CD4-positive, alpha-beta T cell treated with Interleukin-12 subunit alpha and Interleukin-12 subunit beta, for 1 hour (primary cell): Measurements from ENCODE around the gene FER1L5.
A peak's percentile ranks its signal among the peaks of the same experiment; 100 is the strongest.

Source experiments
- DNase-seq: peaks from one replicate; pipeline ENCODE4 v3.0.0-alpha.2; 2020

Gene FER1L5

DNA sequence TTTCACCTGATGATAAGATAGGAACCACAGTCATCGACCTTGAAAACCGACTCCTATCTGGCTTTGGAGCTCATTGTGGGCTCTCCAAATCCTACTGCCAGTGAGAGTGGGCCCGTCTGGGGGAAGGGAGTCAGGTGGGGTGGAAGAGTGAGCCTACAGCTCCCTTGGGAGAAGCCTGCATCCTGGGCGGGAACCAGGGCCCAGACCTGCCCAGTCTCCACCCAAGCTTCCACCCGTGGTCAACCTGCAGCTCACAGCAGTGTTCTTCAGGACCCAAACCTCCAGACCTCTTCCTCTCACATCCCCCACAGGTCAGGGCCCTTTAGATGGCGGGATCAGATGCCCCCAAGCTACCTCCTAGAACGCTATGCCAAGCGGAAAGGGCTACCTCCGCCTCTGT lies 57.1 kb downstream of the FER1L5 start:
- no peak for DNase-seq

DNA sequence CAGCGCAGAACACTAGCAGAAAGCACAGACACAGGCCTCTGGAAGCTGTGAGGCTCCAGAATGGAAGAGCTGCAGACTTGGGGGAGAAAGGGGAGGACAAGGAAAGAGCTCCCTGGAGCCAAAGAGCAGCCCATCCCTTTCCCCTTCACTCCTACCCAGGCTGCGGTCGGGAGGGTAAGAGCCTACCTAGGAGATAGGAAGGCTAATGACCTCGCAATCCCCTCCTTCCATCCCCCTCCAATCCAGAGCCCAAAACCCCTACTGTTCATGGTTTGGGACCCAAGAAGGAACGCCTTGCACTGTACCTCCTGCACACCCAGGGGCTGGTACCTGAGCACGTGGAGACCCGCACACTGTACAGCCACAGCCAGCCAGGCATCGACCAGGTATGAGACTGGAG lies 57.5 kb downstream of the FER1L5 start:
- DNase-seq: no peak

DNA sequence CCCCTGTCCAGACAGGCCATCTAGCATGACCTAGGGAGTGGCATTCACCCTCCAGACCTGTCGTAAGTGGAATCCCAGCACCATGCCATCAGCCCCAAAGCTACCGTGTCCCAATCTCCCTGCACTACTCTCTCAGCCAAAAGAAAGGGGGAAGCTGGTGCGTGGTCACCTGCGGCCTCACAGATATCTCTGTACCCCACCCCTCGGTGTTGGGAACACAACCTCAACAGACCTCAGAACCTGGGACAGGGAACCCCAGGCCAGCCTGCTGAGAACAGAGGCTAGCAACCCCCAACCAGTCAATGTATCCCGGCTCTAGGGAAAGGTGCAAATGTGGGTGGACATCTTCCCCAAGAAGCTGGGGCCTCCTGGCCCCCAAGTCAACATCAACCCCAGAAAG lies 59.1 kb downstream of the FER1L5 start:
- no peak for DNase-seq

DNA sequence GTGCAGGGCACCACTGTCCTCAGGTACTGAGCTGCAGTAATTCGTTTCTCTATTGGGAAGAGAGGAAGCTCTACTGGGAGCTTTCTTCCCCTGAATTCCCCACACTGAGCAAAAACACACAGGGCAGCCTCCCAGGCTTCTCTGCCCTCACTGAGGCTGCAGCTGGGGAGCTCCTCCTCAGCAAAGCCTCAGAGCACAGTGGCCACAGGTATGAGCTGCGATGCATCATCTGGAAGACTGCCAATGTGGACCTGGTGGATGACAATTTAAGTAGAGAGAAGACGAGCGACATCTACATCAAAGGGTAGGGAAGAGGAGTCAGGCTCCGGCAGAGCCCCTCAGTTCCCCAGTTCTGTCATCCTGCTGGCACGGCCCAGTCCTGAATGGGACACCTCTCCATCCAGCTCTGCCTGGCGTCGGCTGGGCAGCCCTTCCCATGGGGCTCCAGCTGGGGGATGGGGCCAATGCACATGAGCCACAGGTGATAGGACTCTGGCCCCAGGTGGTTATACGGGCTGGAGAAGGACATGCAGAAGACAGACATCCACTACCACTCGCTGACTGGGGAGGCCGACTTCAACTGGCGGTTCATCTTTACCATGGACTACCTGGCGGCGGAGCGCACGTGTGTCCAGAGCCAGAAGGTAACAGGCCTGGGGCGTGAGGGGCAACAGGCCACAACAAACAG lies 59.7 kb downstream of the FER1L5 start:
- DNase-seq: no peak

DNA sequence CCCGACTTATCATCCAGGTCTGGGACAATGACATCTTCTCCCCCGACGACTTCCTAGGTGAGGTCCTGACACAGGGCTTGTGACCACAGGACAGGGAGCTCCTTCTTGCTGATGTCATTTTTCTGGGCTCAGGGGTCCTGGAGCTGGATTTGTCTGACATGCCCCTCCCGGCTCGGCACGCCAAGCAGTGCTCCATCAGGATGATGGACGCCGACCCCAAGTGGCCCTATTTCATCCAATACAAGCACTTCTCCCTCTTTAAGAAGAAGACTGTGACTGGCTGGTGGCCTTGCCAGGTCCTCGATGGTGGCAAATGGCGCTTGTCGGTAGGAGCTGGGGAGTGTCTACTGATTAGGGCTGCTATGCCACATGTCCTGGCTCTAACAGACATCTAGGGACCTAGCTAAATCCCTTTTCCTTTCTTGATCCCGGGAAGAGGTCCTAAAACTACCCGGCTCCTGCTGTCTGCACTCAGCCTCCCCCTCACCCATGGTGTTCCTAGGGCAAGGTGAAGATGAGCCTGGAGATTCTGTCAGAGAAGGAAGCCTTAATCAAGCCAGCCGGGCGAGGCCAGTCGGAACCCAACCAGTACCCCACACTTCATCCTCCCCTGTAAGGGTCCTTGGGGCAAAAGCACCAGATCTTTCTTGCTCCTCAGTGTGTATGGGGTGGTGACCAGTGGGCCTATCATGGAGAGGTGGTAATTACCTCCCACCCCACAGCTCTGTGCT lies 60.6 kb downstream of the FER1L5 start:
- no peak for DNase-seq

DNA sequence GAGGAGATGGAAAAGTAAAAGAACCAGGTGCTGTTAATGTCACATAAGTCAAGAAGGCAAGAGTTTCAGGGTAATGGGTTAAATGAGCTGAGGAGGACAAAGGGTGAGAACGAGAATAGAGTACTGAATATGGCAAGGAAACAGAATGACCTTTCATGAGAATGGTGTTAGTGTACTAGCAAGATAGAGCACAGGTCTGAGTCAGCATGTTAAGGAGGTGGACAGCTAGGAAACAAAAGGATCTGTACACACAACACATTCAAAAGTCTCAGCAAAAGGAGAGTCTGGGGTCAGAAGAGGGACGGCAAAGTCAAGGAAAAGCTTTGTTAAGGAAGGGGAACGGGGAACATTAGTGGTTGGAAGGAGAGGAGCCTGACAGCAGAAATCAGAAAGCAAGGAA lies 68.4 kb downstream of the FER1L5 start:
- no peak for DNase-seq

DNA sequence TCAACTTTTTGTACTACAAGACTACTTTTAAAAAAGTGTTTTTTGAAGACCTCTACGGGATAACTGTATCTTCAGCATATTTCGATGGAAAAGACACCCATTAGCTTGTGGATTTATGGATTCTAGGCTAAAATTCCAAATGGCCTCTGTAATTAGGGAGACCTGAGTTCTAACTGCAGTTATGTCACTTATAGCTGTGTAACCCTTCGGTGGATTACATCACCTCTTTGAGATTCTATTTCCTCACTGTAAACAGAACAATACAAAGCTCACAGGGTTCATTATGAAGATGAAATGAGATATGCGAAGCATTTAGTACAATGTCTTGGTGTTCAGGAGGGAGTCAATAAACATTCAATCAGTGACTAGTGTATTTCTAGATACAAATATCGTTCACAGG lies 73.1 kb downstream of the FER1L5 start:
- no peak for DNase-seq

DNA sequence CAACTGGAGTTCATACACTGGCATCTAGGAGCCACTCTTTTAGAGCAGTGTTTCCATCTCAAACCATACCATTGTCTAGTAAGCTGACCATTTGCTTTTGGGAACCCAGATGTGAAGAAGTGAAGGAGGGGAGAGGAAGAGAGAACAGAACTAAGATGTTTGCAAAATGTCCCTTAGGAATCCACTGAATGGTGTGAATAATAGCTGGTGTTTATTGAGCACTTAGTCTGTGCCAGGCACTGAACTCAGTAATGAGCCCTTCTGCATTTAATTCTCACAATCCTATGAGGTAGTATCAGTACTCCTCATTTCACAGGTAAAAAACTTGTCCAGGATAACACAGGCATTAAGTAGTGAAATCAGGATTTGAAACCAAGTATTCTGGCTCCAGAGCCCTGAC lies 73.8 kb downstream of the FER1L5 start:
- DNase-seq: no peak

DNA sequence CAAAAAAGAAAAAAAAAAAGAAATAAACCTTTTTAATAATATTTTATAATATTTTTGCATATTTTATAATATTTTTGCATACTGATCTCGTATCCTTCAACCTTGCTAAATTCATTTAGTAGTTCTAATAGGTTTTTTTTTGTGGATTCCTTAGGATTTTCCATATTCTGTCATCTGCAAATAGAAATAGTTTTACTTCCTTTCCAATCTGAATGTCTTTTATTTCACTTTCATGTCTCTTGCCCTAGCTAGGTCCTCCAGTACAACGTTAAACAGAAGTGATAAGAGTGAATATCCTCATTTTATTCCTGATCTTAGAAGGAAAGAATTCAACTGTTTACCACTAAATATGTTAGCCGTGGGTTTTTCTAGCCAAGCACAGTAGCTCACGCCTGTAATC lies 83.6 kb downstream of the FER1L5 start:
- no peak for DNase-seq

DNA sequence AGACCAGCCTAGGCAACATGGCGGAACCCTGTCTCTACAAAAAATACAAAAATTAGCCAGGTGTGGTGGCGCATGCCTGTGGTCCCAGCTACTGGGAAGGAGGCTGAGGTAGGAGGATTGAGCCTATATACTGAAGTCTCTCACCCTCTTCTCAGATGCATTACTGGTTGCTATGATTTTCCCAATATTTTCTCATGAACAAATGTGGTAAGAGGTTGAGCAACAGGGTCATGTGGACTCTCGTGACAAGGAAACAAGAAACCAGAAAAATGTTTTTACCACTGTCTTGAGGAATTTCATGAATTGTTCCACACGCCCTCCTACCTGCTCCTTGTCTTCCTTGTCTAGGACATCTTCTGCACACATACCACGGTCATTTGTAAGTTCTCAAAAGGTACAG lies 84.9 kb downstream of the FER1L5 start:
- no peak for DNase-seq

DNA sequence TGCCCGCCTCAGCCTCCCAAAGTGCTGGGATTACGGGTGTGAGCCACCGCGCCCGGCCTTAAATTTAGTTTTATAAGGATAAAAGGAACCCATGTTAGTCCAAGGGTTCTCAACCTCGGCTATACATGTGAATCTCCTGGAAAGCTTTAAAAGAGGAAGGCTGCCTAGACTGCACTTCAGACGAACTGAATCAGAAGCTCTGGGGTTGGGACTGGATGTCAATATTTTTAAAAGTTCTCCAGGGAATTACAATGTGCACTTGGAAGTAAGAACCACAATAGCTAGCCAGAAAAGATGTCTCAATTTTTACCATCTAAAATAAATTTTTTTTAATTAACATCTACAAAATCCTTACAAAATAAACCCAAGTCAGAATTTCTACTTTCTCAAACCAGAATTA lies 87.2 kb downstream of the FER1L5 start:
- DNase-seq: no peak

DNA sequence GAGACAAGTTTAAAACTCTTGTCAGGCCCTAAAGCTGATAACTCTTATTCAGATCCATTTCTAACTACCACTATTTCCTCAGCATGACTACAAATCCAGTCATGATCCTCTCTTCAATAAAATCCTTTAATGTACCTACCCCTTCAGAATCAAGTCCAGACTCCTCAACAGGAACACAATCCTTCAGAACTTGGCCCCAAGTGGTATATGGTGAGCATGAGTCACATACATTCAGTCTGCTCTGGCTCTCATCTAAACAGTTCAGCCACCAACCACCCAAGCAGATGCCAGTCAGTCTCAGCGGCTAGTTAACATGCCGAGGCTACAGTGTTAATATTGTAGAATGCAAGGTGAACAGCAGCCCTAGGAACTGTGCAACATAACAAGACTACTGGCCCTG lies 87.6 kb downstream of the FER1L5 start:
- no peak for DNase-seq

DNA sequence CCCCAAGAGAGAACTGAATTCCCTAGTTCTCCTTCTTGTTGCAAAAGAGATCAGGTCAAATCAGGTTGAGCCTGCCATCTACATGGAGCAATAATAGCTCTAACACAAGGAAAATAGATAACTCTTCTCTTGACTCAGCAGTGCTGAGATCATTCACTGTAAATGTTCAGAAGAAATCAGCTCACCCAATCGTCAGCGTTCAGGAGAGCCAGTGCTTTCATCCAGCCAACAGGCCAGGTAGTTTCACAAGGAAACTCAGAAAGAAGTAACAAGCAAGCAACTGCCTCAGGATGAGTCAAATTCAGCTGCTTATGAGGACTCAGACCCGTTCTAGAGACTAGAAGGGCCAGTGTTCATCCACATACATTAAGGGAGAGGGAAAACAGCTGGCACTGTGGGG lies 91.4 kb downstream of the FER1L5 start:
- DNase-seq: no peak

DNA sequence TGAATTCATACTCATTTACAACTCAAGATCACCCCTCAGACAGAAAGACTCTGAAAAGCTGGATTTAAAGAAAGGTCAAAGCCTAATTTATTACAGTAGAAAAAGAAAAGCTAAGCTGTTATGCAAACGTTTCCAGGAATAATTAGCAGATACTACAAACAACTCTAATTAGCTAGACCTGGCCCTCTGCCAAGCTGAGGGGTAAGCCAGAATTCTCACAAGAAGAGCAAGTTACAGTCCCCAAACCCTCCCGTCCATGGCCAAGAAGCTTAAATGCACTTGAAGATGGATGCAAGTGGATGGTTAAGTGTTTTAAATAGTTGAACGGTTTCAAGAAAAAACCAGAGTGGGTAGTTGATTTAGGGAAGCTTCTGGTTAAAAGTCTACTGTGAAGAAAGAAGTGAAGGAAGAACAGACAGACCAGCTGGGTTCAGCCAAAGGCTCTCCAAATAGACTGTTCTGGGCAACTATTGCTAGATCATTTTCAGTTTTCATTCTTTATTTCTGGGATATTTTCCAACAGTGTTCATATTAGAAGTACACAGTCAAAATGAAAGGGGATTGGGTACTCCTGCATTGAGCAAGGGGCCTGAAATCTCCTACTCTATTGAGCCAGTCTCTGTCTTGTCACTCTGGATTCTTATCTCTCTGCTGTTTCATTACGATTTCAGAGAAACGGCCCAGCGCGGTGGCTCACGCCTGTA lies 92.5 kb downstream of the FER1L5 start:
- DNase-seq: no peak

DNA sequence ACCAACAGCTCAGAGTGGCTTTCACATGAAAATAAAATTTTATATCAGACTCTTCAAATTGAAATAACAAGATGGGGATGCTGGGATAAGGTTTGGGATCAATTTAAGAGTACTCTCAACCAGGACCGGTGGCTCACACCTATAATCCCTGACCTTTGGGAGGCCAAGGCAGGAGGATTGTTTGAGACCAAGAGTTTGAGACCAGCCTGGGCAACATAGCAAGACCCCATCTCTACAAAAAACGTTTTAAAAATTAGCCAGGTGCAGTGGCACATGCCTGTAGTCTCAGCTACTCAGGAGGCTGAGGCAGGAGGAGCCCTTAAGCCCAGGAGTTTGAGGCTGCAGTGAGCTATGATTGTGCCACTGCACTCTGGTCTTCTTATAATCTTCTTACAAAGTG lies 94.7 kb downstream of the FER1L5 start:
- DNase-seq: no peak

DNA sequence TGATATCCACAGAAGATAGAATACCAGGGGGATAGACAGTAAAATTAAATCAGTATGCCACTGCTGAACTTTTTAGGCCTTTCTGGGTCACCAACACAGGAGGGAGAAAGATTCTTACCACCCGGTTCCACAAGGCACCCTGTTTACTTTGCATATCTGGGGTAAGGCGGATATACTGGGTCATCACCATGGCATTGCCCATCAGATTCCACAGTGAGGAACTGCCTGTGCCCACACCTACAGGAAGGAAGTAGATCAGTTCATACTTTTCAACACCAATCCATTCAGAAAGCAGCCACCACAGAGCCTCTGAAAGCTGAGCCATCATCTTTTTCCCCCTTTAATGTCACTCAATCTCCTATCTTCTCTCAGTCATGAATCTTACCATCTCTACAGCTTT lies 95.3 kb downstream of the FER1L5 start:
- peak; percentile 45 for DNase-seq

DNA sequence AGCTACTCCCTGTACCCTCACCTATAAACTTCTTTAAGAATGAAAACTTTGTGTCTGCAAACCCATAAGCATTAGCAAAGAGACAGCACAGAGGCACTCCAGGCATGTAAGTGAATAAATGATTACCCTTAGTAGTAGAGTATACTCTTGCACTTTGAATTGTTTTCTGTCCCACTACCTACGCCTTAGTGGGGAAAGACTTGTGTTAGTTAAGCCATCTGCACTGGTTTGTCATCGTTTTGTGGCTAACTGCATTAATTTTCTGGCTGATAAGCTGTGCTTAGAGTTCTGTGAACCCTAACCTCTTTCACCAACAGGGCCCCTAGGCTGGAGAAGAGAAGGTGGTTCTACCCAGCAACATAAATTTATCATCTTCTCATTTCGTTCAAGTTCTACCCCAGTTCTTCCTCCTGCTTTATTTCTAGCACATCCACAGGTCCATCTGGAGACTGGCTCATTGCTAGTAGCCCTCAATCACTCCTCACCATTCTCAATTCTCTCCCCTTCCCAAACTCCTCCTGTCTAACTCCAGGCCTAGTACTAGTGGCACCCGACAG lies 96.6 kb downstream of the FER1L5 start:
- no peak for DNase-seq

DNA sequence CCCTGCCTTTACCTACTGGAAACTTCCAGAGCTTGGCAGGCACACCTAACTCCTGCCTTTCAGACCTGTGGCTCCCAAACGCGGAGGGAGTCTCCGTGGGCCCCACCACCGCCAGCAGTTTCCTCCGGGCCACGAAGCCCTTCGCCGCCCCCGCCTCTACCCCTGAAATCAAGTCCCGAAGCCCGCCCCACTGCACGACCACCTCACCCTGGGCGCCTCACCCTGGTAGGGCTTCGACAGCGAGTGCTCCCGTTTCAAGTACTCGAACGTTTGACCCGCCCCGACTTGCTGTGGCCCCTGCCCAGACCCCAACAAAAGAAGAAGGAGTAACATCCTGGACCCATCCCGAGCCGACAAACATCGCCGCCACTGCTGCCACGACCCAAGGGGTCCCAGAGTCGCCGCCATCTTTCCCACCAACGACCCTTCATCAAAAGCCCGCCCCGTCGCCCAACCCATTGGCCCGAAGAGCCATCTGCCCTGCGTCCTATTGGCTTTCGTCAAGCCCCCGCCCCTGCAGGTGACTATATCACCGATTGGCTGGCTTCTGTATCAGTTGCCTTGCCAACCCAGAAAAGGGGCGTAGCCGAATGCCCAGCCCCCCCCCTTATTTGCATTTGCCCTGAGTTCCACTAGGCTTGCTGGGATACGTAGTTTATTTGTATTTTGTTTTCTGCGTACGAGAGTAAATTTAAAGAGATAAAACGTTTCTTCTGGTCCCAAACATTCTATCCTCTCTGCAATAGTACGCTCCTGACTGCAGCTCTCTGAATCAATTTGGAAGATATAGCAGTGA lies 97.3 kb downstream of the FER1L5 start, which contains the start of gene LMAN2L:
Gene LMAN2L (minus strand): TSS at position 432 of the 796 bp plus-strand sequence. CDS start 24 bp downstream, at position 408.
- DNase-seq: peak; percentile 97

DNA sequence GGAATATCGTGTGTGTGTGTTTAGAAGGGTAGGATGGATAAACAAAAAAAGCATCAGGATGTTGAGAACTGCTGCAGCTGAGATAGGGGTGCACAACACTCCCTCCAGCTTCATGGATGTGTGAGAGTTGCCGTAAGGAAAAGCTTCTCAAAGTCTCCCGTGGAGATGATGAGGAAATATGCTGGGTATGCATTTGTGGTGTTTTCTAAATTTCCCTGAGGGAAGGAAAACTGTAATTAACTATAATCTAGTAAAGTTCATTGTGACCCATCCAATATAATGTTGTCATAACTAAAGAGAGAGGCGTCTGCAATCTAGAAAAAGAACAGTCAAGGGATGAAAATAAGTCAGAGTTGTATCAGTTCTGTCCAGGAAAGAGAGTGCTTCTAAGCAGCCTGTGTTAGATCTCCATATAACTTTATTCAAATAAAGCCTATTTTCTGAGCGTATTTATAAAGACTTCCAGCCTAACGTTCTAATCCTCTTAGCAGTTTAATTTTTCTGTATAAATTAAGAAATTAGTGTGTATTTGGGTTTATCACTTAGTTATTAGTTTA lies 104.6 kb downstream of the FER1L5 start:
- DNase-seq: no peak

DNA sequence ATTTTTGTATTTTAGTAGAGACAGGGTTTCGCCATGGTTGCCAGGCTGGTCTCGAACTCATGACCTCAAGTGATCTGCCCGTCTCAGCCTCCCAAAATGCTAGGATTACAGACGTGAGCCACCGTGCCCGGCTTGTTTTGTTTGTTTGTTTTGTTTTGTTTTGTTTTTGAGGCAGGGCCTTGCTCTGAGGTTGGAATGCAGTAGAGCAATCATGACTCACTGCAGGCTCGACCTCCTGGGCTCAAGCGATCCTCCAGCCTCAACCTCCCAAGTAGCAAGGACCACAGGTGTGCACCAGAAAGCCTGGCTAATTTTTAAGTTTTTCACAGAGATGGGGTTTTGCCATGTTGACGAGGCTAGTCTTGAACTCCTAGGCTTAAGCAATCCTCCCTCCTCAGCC lies 109.2 kb downstream of the FER1L5 start:
- no peak for DNase-seq

DNA sequence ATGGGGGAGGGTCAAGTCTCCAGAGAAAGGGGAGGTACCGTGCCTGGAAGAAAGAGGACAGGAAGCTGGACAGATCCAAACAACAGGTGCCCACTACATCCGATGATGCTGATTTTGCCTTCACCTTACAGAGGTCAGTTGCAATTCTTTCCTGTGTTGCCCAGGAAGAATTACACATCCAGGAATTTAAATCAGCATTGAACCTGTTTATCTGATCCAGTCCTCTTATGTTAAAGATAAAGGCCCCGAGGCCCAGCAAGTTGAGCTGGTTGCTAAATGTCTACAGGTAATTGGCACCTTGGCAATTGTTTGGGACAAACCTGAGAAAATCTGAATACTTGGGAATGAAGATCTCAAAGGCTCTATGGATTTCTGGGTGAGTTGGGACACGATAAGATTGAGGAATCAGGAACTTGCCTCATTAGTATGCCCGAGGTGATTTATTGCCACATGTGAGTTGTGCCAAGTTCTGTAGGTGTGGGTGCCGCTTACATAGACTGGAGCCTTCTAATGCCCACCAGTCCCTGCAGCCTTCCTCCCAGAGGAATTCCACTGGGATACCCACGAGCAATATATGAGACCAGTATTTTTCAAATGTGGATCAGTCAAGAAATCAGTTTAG lies 111.2 kb downstream of the FER1L5 start:
- no peak for DNase-seq

DNA sequence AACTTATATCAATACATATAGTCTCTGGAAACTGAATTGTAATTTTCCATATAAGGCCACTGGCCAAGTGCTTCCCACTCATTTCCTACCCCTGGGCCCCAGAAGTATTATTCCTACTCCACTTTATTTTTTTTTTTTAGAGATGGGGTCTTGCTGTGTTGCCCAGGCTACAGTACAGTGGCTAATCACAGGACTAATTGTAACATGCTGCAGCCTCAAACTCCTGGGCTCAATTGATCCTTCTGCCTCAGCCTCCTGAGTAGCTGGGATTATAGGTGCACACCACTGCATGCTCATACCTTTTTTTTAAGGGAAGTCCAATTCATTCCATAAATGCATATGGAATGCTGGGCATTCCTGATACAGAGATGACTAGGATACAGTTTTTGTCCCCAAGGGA lies 111.8 kb downstream of the FER1L5 start:
- DNase-seq: no peak
